HepG2 (cell line): ENCODE data around the gene MYL6. TPM values are rescaled to one million over a fixed set of nuclear protein-coding genes. Genes with fewer than 3 reads are reported as not detected.
A peak's percentile ranks its signal among the peaks of the same experiment; 100 is the strongest.

ENCODE experiments used
- BHLHE40 ChIP-seq: IDR thresholded peaks from 2 replicates; pipeline ENCODE4 v1.6.1; 2011; ENCODE audit warnings: low read length, improper control_type of control experiment
- ELF1 ChIP-seq: sonication (generic); formaldehyde crosslinking; IDR thresholded peaks from 2 replicates; pipeline ENCODE4 v1.4.0; 2020; ENCODE audit warnings: missing genetic modification reagents
- FOXM1 ChIP-seq: sonication (generic); formaldehyde crosslinking; IDR thresholded peaks from 2 replicates; pipeline ENCODE4 v1.5.0; 2020; ENCODE audit warnings: missing genetic modification reagents
- HNF4A ChIP-seq: sonication (generic); formaldehyde crosslinking; IDR thresholded peaks from 2 replicates; pipeline ENCODE4 v1.4.0; 2020; ENCODE audit warnings: missing genetic modification reagents
- HNRNPK ChIP-seq: fragments of 200-400 bp; formaldehyde crosslinking; IDR thresholded peaks from 2 replicates; pipeline ENCODE4 v1.6.1; 2018; ENCODE audit warnings: low read length, low read depth, moderate library complexity, mild to moderate bottlenecking; ENCODE audit not compliant: poor library complexity, severe bottlenecking
- IRF1 ChIP-seq: sonication (generic); formaldehyde crosslinking; IDR thresholded peaks from 2 replicates; pipeline ENCODE4 v1.4.0; 2020; ENCODE audit warnings: low read depth, mild to moderate bottlenecking, missing genetic modification reagents
- IRF2 ChIP-seq: IDR thresholded peaks from 2 replicates; pipeline ENCODE4 v1.6.1; 2018; ENCODE audit warnings: missing genetic modification reagents, missing compliant biosample characterization
- IRX3 ChIP-seq: sonication (generic); formaldehyde crosslinking; IDR thresholded peaks from 2 replicates; pipeline ENCODE4 v1.8.1; 2023; ENCODE audit warnings: mild to moderate bottlenecking, low read depth, missing genetic modification reagents, borderline replicate concordance
- NCOA2 ChIP-seq: sonication (generic); formaldehyde crosslinking; IDR thresholded peaks from 2 replicates; pipeline ENCODE4 v1.8.0; 2022; ENCODE audit warnings: inconsistent platforms
- NONO ChIP-seq, 2 experiments: fragments of 450-650 bp in 1 of 2; sonication (generic) in 1 of 2; formaldehyde crosslinking in 1 of 2; IDR thresholded peaks in 1 of 2; conservative IDR thresholded peaks in 1 of 2; 2 replicates each; pipeline versions ENCODE4 v1.6.1 to v1.8.0; 2017 to 2022; ENCODE audit warnings: mild to moderate bottlenecking in 1 of 2, missing genetic modification reagents in 1 of 2, moderate library complexity in 1 of 2
- SAP130 ChIP-seq: IDR thresholded peaks from 2 replicates; pipeline ENCODE4 v1.6.1; 2016; ENCODE audit warnings: low read depth
- SMAD9 ChIP-seq: sonication (generic); formaldehyde crosslinking; IDR thresholded peaks from 2 replicates; pipeline ENCODE4 v1.5.1; 2020; ENCODE audit warnings: mild to moderate bottlenecking, missing genetic modification reagents
- SRSF1 ChIP-seq: fragments of 200-400 bp; formaldehyde crosslinking; optimal IDR thresholded peaks from 2 replicates; pipeline ENCODE3; 2017; ENCODE audit warnings: mild to moderate bottlenecking, low read depth, low read length, moderate library complexity
- ZBTB21 ChIP-seq: sonication (generic); formaldehyde crosslinking; IDR thresholded peaks from 2 replicates; pipeline ENCODE4 v1.4.0; 2020; ENCODE audit warnings: missing genetic modification reagents
- ZBTB42 ChIP-seq: sonication (generic); formaldehyde crosslinking; IDR thresholded peaks from 2 replicates; pipeline ENCODE4 v1.5.0; 2020; ENCODE audit warnings: mild to moderate bottlenecking, missing genetic modification reagents
- ZNF136 ChIP-seq: sonication (generic); formaldehyde crosslinking; IDR thresholded peaks from 2 replicates; pipeline ENCODE4 v1.8.1; 2022; ENCODE audit warnings: low read depth, mild to moderate bottlenecking, moderate library complexity, missing genetic modification reagents
- ZNF501 ChIP-seq: sonication (generic); formaldehyde crosslinking; IDR thresholded peaks from 2 replicates; pipeline ENCODE4 v1.5.1; 2020; ENCODE audit warnings: mild to moderate bottlenecking, moderate library complexity, missing genetic modification reagents
- ZNF570 ChIP-seq: sonication (generic); formaldehyde crosslinking; IDR thresholded peaks from 2 replicates; pipeline ENCODE4 v1.4.0; 2020; ENCODE audit warnings: mild to moderate bottlenecking, missing genetic modification reagents, borderline replicate concordance
- ZNF589 ChIP-seq: sonication (generic); formaldehyde crosslinking; conservative IDR thresholded peaks from 2 replicates; pipeline ENCODE4 v1.8.0; 2022; ENCODE audit warnings: mild to moderate bottlenecking, moderate library complexity, missing genetic modification reagents
- ZNF652 ChIP-seq: IDR thresholded peaks from 2 replicates; pipeline ENCODE4 v1.6.1; 2016; ENCODE audit warnings: low read depth, borderline replicate concordance
- ZNF713 ChIP-seq: sonication (generic); formaldehyde crosslinking; IDR thresholded peaks from 2 replicates; pipeline ENCODE4 v1.4.0; 2020; ENCODE audit warnings: mild to moderate bottlenecking, missing genetic modification reagents
- ZNF772 ChIP-seq: sonication (generic); formaldehyde crosslinking; IDR thresholded peaks from 2 replicates; pipeline ENCODE4 v1.5.0; 2020; ENCODE audit warnings: mild to moderate bottlenecking, missing genetic modification reagents
- ZNF788 ChIP-seq: sonication (generic); formaldehyde crosslinking; IDR thresholded peaks from 2 replicates; pipeline ENCODE4 v1.5.0; 2020; ENCODE audit warnings: mild to moderate bottlenecking, missing genetic modification reagents, borderline replicate concordance
- polyA plus RNA-seq, 8 experiments: library from polyadenylated mRNA; depleted of rRNA in 3 of 8; stranded (reverse) in 7 of 8; unstranded in 1 of 8; fragments of >200 nt; fragmentation: Illumina TruSeq in 4 of 8; extraction: Trizol in 4 of 8; gene quantifications; 2 replicates each; pipeline versions ENCODE4 v1.2.1 to v1.2.3, GENCODE V29; 2011 to 2016; ENCODE audit warnings: low read depth in 4 of 8, missing spikeins in 1 of 8, mixed read lengths in 1 of 8; ENCODE audit not compliant: insufficient read depth in 1 of 8
- total RNA-seq, 5 experiments: library from RNA; depleted of rRNA; stranded (reverse); fragments of >200 nt; fragmentation: Illumina TruSeq; extraction: Trizol; gene quantifications; 2 replicates each; pipeline ENCODE4 v1.2.3, GENCODE V29; 2016; ENCODE audit warnings: low read depth in 1 of 5
- TF ChIP-seq, protein P1 (sequence below): sonication (generic); formaldehyde crosslinking; IDR thresholded peaks from 2 replicates; pipeline ENCODE4 v1.4.0; 2020; ENCODE audit warnings: missing genetic modification reagents, borderline replicate concordance
- TF ChIP-seq, protein P2 (sequence below): sonication (generic); formaldehyde crosslinking; IDR thresholded peaks from 2 replicates; pipeline ENCODE4 v1.8.0; 2022; ENCODE audit warnings: missing genetic modification reagents, mild to moderate bottlenecking, borderline replicate concordance

The MYL6 gene
- total and polyA plus RNA-seq, 2 of the 13 experiments (the other 11 are each of a cell fraction or from before 2014, with no cell fraction given) = 1,127 to 1,192 TPM

GRCh38 chr12:56152132-56152755, 5.9 kb upstream of the MYL6 start, which contains the start of gene MYL6B (continued):
- TF ChIP-seq SMAD9 (CRISPR knock-in tag) (0 out of 2 replicates have a peak, but pooled peaks have one; percentile 25), ZNF652 (peak; percentile 99), ZNF136 (CRISPR knock-in tag) (0 out of 2 replicates have a peak, but pooled peaks have one; percentile 42), ZBTB42 (CRISPR knock-in tag) (no peak), ELF1 (peak; percentile 87), BHLHE40 (peak; percentile 82), ZNF589 (CRISPR knock-in tag) (0 out of 2 replicates have a peak, but pooled peaks have one; percentile 48), FOXM1 (CRISPR knock-in tag) (no peak), ZNF501 (CRISPR knock-in tag) (no peak), SRSF1 (peak; percentile 62), IRF2 (CRISPR knock-in tag) (peak; percentile 81; the same call in 1 of the 2 replicates), NONO (IDR thresholded peaks at IDR 0.05) (no peak), NONO (CRISPR knock-in tag; conservative IDR thresholded peaks at IDR 0.05) (peak; percentile 22; the same call in 1 of the 2 replicates), ZNF772 (CRISPR knock-in tag) (peak; percentile 59; the same call in 1 of the 2 replicates), ZNF570 (CRISPR knock-in tag) (no peak), NCOA2 (no peak), ZNF788 (peak; percentile 74), SAP130 (CRISPR knock-in tag) (peak; percentile 86), ZBTB21 (no peak), IRX3 (CRISPR knock-in tag) (no peak), IRF1 (no peak), HNRNPK (no peak), HNF4A (no peak), ZNF713 (CRISPR knock-in tag) (no peak)
- TF ChIP-seq, protein P1, sequence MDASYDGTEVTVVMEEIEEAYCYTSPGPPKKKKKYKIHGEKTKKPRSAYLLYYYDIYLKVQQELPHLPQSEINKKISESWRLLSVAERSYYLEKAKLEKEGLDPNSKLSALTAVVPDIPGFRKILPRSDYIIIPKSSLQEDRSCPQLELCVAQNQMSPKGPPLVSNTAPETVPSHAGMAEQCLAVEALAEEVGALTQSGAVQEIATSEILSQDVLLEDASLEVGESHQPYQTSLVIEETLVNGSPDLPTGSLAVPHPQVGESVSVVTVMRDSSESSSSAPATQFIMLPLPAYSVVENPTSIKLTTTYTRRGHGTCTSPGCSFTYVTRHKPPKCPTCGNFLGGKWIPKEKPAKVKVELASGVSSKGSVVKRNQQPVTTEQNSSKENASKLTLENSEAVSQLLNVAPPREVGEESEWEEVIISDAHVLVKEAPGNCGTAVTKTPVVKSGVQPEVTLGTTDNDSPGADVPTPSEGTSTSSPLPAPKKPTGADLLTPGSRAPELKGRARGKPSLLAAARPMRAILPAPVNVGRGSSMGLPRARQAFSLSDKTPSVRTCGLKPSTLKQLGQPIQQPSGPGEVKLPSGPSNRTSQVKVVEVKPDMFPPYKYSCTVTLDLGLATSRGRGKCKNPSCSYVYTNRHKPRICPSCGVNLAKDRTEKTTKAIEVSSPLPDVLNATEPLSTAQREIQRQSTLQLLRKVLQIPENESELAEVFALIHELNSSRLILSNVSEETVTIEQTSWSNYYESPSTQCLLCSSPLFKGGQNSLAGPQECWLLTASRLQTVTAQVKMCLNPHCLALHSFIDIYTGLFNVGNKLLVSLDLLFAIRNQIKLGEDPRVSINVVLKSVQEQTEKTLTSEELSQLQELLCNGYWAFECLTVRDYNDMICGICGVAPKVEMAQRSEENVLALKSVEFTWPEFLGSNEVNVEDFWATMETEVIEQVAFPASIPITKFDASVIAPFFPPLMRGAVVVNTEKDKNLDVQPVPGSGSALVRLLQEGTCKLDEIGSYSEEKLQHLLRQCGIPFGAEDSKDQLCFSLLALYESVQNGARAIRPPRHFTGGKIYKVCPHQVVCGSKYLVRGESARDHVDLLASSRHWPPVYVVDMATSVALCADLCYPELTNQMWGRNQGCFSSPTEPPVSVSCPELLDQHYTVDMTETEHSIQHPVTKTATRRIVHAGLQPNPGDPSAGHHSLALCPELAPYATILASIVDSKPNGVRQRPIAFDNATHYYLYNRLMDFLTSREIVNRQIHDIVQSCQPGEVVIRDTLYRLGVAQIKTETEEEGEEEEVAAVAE (CRISPR knock-in tag) = 0 out of 2 replicates have a peak, but pooled peaks have one; percentile 62
- TF ChIP-seq, protein P2, sequence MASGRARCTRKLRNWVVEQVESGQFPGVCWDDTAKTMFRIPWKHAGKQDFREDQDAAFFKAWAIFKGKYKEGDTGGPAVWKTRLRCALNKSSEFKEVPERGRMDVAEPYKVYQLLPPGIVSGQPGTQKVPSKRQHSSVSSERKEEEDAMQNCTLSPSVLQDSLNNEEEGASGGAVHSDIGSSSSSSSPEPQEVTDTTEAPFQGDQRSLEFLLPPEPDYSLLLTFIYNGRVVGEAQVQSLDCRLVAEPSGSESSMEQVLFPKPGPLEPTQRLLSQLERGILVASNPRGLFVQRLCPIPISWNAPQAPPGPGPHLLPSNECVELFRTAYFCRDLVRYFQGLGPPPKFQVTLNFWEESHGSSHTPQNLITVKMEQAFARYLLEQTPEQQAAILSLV (CRISPR knock-in tag) = no peak
